Ovary (tissue), 3 donors: ENCODE results near the gene RSAD1.

Source experiments
- EP300 ChIP-seq: sonication (generic); formaldehyde crosslinking; IDR thresholded peaks from one replicate; pipeline ENCODE4 v1.6.1; 2017; ENCODE audit warnings: antibody characterized with exemption
- POLR2A ChIP-seq: fragments of 450-650 bp; IDR thresholded peaks from one replicate; pipeline ENCODE4 v1.6.1; 2017; ENCODE audit warnings: antibody characterized with exemption, mild to moderate bottlenecking, moderate library complexity
- TF ChIP-seq, protein P1 (sequence below), 3 donors: fragments of 450-650 bp in 2 of 3; fragments of 200-600 bp in 1 of 3; IDR thresholded peaks; one replicate each; pipeline versions ENCODE4 v1.5.1 to v1.8.0; 2016 to 2022; ENCODE audit warnings: antibody characterized with exemption in 3 of 3, mild to moderate bottlenecking in 1 of 3
- donor health status: DM: no; HTN: no; CAD: no.

DNA sequence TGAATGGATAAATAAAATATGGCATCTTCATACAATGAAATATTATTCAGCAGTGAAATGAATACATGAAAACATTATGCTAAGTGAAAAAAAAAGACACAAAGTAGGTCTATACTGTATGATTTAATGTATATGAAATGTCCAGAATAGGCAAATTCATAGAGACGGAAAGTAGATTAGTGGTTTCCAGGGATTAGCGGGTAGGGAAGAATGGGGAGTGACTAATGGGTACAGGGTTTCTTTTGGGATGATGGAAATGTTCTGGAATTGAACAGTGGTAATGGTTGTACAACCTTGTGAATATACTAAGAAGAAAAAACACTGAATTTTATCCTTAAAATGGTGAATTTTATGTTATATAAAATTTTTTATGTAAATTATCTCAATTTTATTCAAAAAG is 21.1 kb downstream of the RSAD1 start:
- TF ChIP-seq, protein P1, sequence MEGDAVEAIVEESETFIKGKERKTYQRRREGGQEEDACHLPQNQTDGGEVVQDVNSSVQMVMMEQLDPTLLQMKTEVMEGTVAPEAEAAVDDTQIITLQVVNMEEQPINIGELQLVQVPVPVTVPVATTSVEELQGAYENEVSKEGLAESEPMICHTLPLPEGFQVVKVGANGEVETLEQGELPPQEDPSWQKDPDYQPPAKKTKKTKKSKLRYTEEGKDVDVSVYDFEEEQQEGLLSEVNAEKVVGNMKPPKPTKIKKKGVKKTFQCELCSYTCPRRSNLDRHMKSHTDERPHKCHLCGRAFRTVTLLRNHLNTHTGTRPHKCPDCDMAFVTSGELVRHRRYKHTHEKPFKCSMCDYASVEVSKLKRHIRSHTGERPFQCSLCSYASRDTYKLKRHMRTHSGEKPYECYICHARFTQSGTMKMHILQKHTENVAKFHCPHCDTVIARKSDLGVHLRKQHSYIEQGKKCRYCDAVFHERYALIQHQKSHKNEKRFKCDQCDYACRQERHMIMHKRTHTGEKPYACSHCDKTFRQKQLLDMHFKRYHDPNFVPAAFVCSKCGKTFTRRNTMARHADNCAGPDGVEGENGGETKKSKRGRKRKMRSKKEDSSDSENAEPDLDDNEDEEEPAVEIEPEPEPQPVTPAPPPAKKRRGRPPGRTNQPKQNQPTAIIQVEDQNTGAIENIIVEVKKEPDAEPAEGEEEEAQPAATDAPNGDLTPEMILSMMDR (IDR thresholded peaks at IDR 0.05), result no peak
- no peak for TF ChIP-seq POLR2A
- no peak for TF ChIP-seq EP300
